Measurements from ENCODE around the gene NR2F2.

DNA sequence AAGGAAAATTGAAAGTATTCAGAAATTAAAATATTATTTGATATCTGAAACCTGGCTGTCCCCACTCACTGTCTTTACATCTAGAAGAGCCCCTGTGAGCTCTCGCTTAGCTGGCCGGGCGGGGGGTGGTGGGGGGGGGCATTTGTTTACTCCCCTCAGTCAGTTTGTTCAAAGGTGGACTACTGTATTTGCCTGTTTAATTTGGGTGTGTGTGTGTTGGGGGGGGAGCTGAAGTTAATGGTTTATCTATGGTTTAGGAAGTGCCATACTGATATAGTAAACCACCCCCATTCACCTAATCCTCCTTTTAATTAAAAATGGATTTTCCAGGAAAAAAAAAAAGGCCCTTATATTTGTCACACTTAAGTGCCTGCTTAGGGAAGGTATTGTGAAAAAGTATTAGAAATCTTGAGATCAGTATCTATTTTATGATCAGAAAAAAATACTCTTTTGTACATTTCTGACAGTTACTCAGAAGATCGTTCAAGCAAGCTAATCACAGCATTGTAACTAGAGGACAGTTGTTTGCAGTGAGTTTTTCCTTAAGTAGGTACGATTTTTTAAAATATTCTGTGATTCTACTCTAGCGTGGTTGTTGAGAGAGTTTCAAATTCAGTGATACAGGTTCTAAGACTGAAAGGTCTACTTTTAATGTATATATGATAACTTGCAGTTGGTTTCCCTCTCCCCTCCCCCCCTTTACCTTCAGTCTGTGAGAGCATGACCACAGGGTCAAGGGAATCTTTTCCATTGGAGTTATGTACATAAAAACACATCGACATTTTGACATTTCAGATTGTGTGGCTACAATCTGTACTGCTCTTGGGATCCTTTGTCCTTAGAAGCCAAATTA is 8.5 kb downstream of the NR2F2 start:
- TF ChIP-seq POLR2AphosphoS5 (IDR thresholded peaks at IDR 0.05; ENCODE audit: low read depth, low read length), result no peak
- TF ChIP-seq SIN3A (IDR thresholded peaks at IDR 0.05; ENCODE audit: borderline replicate concordance, insufficient read depth, low read length), result no peak
- TF ChIP-seq, protein P1, sequence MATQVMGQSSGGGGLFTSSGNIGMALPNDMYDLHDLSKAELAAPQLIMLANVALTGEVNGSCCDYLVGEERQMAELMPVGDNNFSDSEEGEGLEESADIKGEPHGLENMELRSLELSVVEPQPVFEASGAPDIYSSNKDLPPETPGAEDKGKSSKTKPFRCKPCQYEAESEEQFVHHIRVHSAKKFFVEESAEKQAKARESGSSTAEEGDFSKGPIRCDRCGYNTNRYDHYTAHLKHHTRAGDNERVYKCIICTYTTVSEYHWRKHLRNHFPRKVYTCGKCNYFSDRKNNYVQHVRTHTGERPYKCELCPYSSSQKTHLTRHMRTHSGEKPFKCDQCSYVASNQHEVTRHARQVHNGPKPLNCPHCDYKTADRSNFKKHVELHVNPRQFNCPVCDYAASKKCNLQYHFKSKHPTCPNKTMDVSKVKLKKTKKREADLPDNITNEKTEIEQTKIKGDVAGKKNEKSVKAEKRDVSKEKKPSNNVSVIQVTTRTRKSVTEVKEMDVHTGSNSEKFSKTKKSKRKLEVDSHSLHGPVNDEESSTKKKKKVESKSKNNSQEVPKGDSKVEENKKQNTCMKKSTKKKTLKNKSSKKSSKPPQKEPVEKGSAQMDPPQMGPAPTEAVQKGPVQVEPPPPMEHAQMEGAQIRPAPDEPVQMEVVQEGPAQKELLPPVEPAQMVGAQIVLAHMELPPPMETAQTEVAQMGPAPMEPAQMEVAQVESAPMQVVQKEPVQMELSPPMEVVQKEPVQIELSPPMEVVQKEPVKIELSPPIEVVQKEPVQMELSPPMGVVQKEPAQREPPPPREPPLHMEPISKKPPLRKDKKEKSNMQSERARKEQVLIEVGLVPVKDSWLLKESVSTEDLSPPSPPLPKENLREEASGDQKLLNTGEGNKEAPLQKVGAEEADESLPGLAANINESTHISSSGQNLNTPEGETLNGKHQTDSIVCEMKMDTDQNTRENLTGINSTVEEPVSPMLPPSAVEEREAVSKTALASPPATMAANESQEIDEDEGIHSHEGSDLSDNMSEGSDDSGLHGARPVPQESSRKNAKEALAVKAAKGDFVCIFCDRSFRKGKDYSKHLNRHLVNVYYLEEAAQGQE (IDR thresholded peaks at IDR 0.05; ENCODE audit: insufficient read depth in 1 of 2, low read depth in 2 of 2, low read length in 2 of 2), result no peak

Data from PFSK-1 (cell line).